Smooth muscle cell (in vitro differentiated cells): ENCODE results near the gene C6orf62. TPM values are rescaled to one million over a fixed set of nuclear protein-coding genes. Genes with fewer than 3 reads are reported as not detected.
"Not testable (repeated sequence)": the region's sequence is repeated elsewhere in the genome, so short reads cannot be mapped to it uniquely, and the experiment has no call there.

Experiments used
- DNase-seq: peaks from one replicate; lab custom pipeline; 2025; ENCODE audit not compliant: unreplicated experiment; lab: John Stamatoyannopoulos, UW
- H2AFZ ChIP-seq: fragments of 200-600 bp; sonication (generic); 2 replicates; pipeline ENCODE4 v1.6.0; 2016; ENCODE audit warnings: antibody characterized with exemption, low read depth, mild to moderate bottlenecking
- H3F3A ChIP-seq: fragments of 200-600 bp; sonication (generic); 2 replicates; pipeline ENCODE4 v1.6.0; 2017; ENCODE audit warnings: antibody characterized with exemption, low read depth
- H3K27ac ChIP-seq: fragments of 200-600 bp; sonication (generic); 2 replicates; pipeline ENCODE4 v1.5.1; 2016; ENCODE audit warnings: low read depth, mild to moderate bottlenecking
- H3K27me3 ChIP-seq: fragments of 200-600 bp; sonication (generic); 2 replicates; pipeline ENCODE4 v1.6.1; 2016; ENCODE audit warnings: low read depth, mild to moderate bottlenecking
- H3K36me3 ChIP-seq: fragments of 200-600 bp; sonication (generic); 2 replicates; pipeline ENCODE4 v1.5.1; 2016; ENCODE audit warnings: low read depth
- H3K4me1 ChIP-seq: fragments of 200-600 bp; sonication (generic); 2 replicates; pipeline ENCODE4 v1.5.1; 2016; ENCODE audit warnings: low read depth
- H3K4me2 ChIP-seq: fragments of 200-600 bp; sonication (generic); 2 replicates; pipeline ENCODE4 v1.6.0; 2016; ENCODE audit warnings: mild to moderate bottlenecking
- H3K4me3 ChIP-seq: fragments of 200-600 bp; sonication (generic); 2 replicates; pipeline ENCODE4 v1.5.1; 2016; ENCODE audit warnings: mild to moderate bottlenecking
- H3K79me2 ChIP-seq: fragments of 200-600 bp; sonication (generic); 2 replicates; pipeline ENCODE4 v1.6.0; 2016; ENCODE audit warnings: low read depth, mild to moderate bottlenecking
- H3K9ac ChIP-seq: fragments of 200-600 bp; sonication (generic); 2 replicates; pipeline ENCODE4 v1.6.0; 2016; ENCODE audit warnings: low read depth
- H3K9me3 ChIP-seq: fragments of 200-600 bp; sonication (generic); replicated peaks from 2 replicates; pipeline ENCODE4 v1.5.1; 2016; ENCODE audit warnings: low read depth
- H4K20me1 ChIP-seq: fragments of 200-600 bp; sonication (generic); 2 replicates; pipeline ENCODE4 v1.6.0; 2016; ENCODE audit warnings: low read depth
- WGBS: methylation state at CpG from one replicate; pipeline ENCODE4 v1.1.7; 2016; ENCODE audit warnings: low lambda C conversion rate; 5-methylcytosine and 5-hydroxymethylcytosine counted together
- polyA plus RNA-seq: library from polyadenylated mRNA; unstranded; fragments of >200 nt; fragmentation: Nextera tagmentation; extraction: Ambion mirVana; gene quantifications from 2 replicates; pipeline ENCODE4 v1.2.1, GENCODE V29; 2016
- total RNA-seq: library from RNA; depleted of rRNA; stranded (reverse); fragments of >200 nt; gene quantifications from 2 replicates; pipeline ENCODE4 v1.2.3, GENCODE V29; 2014
- TF ChIP-seq, protein P1 (sequence below): fragments of 200-600 bp; sonication (generic); IDR thresholded peaks from 2 replicates; pipeline ENCODE4 v1.5.1; 2017; ENCODE audit warnings: borderline replicate concordance, mild to moderate bottlenecking, antibody characterized with exemption; ENCODE audit not compliant: insufficient read depth, poor library complexity, severe bottlenecking

Gene C6orf62
- total and polyA plus RNA-seq, 2 experiments from 2014 or later, result 32.4 to 61.4 TPM

DNA sequence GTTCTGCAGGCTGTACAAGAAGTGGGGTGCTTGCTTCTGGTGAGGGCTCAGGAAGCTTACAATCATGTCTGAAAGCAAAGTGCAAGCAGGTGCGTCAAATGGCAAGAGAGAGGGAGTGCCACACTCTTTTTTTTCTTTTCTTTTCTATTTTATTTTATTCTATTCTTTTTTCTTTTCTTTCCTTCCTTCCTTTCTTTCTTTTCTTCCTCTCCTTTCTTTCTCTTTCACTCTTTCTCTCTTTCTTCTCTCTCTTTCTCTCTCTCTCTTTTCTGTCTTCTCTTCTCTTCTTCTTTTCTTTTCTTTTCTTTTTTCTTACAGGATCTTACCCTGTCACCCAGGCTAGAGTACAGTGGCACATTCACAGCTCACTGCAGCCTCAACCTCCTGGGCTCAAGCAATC, 32.5 kb downstream of the C6orf62 start:
- Histone ChIP-seq H3K36me3 (no peaks in the 10 kb centered on the region), H2AFZ (no peak overlapping the region), H3K27me3 (no peaks in the 10 kb centered on the region), H3K4me3 (no peak overlapping the region), H3K9ac (no peak overlapping the region), H4K20me1 (no peaks in the 10 kb centered on the region), H3K4me1 (no peaks in the 10 kb centered on the region), H3K27ac (no peak overlapping the region), H3K79me2 (no peaks in the 10 kb centered on the region), H3K4me2 (no peak overlapping the region), H3F3A (no peaks in the 10 kb centered on the region), H3K9me3 (no peaks in the 10 kb centered on the region)
- DNase-seq, result no peak
- WGBS, result 97% methylated on average over 1 of the region's 1 CpG
- TF ChIP-seq, protein P1, sequence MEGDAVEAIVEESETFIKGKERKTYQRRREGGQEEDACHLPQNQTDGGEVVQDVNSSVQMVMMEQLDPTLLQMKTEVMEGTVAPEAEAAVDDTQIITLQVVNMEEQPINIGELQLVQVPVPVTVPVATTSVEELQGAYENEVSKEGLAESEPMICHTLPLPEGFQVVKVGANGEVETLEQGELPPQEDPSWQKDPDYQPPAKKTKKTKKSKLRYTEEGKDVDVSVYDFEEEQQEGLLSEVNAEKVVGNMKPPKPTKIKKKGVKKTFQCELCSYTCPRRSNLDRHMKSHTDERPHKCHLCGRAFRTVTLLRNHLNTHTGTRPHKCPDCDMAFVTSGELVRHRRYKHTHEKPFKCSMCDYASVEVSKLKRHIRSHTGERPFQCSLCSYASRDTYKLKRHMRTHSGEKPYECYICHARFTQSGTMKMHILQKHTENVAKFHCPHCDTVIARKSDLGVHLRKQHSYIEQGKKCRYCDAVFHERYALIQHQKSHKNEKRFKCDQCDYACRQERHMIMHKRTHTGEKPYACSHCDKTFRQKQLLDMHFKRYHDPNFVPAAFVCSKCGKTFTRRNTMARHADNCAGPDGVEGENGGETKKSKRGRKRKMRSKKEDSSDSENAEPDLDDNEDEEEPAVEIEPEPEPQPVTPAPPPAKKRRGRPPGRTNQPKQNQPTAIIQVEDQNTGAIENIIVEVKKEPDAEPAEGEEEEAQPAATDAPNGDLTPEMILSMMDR, result no peak

DNA sequence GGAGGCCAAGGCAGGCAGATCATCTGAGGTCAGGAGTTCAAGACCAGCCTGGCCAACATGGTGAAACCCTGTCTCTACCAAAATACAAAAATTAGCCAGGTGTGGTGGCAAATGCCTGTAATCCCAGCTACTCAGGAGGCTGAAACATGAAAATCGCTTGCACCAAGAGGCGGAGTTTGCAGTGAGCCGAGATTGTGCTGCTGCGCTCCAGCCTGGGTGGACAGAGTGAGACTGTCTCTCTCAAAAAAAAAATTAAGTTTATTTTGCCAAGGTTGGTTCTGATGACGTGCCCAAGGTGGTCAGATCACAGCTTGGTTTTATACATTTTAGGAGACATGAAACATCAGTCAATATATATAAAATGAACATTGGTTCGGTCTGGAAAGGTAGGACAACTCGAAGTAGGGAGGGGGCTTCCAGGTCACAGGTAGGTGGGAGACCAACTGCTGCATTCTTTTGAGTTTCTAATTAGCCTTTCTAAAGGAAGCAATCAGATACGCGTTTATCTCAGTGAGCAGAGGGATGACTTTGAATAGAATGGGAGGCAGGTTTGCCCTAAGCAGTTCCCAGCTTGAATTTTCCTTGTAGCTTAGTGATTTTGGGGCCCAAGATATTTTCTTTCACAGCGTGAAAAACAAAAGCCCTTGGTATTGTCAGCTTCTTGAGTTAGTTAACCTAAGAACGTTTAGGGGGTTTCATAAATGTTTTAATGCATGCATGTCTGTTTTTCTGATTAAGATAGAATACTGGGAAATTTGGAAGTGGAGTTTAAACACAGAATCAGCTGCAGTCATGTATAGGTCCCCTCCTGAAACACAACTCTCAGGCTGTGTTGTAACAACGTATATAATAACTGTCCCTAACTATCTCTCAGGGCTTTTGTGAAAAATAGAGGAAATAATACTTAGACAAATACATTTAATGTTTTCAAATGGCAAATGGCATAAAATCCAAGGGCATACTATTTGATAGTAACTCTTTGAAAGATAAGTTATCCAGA, 35.4 kb downstream of the C6orf62 start:
- WGBS, result 59% methylated on average over 12 of the region's 12 CpGs
- DNase-seq, result no peak

DNA sequence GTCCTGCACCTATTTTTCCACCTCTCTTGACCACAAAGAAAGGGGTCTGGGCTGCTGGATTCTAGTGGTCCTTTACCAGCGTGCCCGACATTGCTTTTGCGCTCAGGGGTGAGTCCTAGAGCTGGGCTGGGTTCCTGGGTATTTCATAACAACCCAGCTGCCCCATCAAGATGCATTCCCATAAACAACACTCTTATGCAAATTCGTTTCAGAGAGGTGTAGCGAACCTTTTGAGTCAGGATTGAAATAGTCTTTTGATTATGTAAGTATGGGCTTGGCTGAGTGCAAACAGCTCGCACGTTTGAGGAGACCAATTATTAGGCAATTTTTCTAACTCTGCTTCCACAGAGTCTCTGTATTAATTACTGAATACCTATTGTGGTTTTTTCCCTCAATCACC, 38.4 kb downstream of the C6orf62 start:
- 86% methylated on average over 7 of the region's 7 CpGs for WGBS
- no peaks in the 10 kb centered on the region for H3K27me3 ChIP-seq
- no peak overlapping the region for H2AFZ ChIP-seq
- H4K20me1 ChIP-seq, result no peaks in the 10 kb centered on the region
- H3K9ac ChIP-seq, result no peak overlapping the region
- H3K79me2 ChIP-seq, result no peaks in the 10 kb centered on the region
- H3K4me1 ChIP-seq, result no peaks in the 10 kb centered on the region
- no peak overlapping the region for H3K27ac ChIP-seq
- no peaks in the 10 kb centered on the region for H3K36me3 ChIP-seq
- H3F3A ChIP-seq, result no peaks in the 10 kb centered on the region
- no peak overlapping the region for H3K4me3 ChIP-seq
- DNase-seq, result no peak
- H3K9me3 ChIP-seq, result no peaks in the 10 kb centered on the region
- TF ChIP-seq, protein P1, result no peak
- no peak overlapping the region for H3K4me2 ChIP-seq

More for the DNA sequence above, 35.4 kb downstream of the C6orf62 start:
- no peak overlapping the region for H2AFZ ChIP-seq
- H3K27me3 ChIP-seq, result no peaks in the 10 kb centered on the region
- H3F3A ChIP-seq, result no peaks in the 10 kb centered on the region
- H3K79me2 ChIP-seq, result no peaks in the 10 kb centered on the region
- no peak overlapping the region for H3K9ac ChIP-seq
- no peak overlapping the region for H3K27ac ChIP-seq
- TF ChIP-seq, protein P1, result no peak
- no peak overlapping the region for H3K4me3 ChIP-seq
- no peaks in the 10 kb centered on the region for H3K4me1 ChIP-seq
- no peaks in the 10 kb centered on the region for H3K9me3 ChIP-seq
- H3K36me3 ChIP-seq, result no peaks in the 10 kb centered on the region
- H4K20me1 ChIP-seq, result no peaks in the 10 kb centered on the region
- H3K4me2 ChIP-seq, result no peak overlapping the region

DNA sequence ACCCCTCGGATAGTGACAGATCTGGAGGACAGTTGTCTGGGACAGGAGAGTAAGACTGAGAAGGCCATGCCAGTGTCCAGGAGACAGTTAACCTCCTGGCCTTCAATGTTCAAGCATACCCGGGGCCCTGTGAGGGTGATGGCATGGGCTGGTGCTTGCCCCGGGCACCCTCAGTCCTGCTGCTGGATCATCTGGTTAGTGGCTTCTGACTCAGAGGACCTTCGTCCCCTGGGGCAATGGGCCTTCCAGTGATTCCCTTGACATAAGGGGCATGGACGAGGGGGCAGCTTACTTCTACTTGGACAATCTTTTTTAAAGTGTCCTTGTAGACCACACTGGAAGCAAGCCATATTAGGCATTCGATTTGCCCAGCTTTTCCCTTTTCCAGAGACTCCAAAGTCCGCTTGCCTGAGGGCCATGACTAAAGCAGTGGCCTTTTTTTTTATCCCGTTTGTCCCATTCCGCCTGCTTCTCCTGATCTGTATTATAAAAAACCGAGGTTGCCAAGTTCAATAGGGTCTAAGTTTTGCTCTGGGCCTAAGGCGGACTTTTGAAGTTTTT, 40.1 kb downstream of the C6orf62 start:
- H3K4me1 ChIP-seq, H2AFZ ChIP-seq, DNase-seq, H3K4me2 ChIP-seq, H4K20me1 ChIP-seq, H3K27ac ChIP-seq, H3F3A ChIP-seq, H3K9ac ChIP-seq, H3K9me3 ChIP-seq, H3K27me3 ChIP-seq, H3K79me2 ChIP-seq, H3K36me3 ChIP-seq, H3K4me3 ChIP-seq: not testable (repeated sequence)
- WGBS, result 96% methylated on average over 11 of the region's 11 CpGs
